Measurements from ENCODE around the gene NR6A1. TPM values are rescaled to one million over a fixed set of nuclear protein-coding genes. Genes with fewer than 3 reads are reported as not detected.
A peak's percentile ranks its signal among the peaks of the same experiment; 100 is the strongest.

The NR6A1 gene
- total RNA-seq, 4 donors from 2014 or later, result 1.7 to 8.4 (median 5.5) TPM

DNA sequence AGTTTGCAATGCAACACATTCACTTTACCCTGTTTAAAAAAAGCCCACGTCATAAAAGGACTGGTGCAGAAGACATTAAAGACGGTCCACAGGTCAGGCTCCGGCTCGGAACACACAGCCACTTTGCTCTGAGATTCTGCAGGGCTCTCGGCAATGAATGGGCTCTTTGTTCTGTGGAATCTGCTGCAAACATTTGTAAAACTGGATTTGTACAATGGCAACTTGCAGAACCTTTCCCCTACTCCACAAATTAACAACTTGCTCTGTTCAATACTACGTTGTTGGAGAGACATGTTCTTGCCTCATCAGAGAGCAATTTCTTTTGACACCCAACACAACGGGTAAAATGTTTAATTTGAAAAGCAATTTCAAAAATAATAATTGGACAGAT lies 250.9 kb downstream of the NR6A1 start:
- Histone ChIP-seq H3K27ac (peak overlapping the region in 2 of 4 donors; percentile 60 to 62), H3K4me1 (peaks cover 0 to 8% (median 0%) of the 10 kb centered on the region in 4 donors), H3K36me3 (no peaks in the 10 kb centered on the region), H3K9me3 (no peaks in the 10 kb centered on the region), H3K4me3 (no peak overlapping the region), H3K27me3 (no peaks in the 10 kb centered on the region)
- WGBS, 2 donors, result 32 to 47% methylated on average over 7 of the region's 7 CpGs
- DNase-seq (ENCODE audit: low spot score in 2 of 2), result no peak
- TF ChIP-seq EP300 (IDR thresholded peaks at IDR 0.05) (peak in 1 of 2 donors; percentile 27), POLR2A (IDR thresholded peaks at IDR 0.05) (no peak), CTCF (IDR thresholded peaks at IDR 0.05) (no peak)

DNA sequence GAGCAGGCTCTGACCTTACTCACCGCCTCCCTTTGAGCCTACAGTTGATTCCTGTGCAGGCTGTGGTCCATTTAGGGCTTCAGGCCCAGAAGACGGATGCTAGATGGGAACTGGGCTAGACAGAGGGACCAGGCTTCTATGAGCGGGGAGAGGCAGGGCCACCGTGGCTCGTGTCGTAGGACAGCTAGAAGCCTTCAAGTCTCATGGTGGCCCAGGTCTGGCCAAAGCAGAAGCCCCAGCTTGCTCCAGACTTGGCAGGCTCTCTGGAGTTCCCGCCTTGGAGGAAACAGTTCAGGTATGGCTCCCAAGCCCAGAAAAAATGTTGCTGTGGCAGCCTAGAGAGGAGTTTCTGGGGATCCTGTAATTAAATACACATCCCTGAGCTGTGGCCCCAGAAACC lies 253.0 kb downstream of the NR6A1 start:
- WGBS, 2 donors, result 91 to 96% methylated on average over 5 to 7 of the region's 7 CpGs
- Histone ChIP-seq H3K27ac (no peak overlapping the region), H3K9me3 (no peaks in the 10 kb centered on the region), H3K4me3 (no peak overlapping the region), H3K27me3 (no peaks in the 10 kb centered on the region), H3K4me1 (peaks cover 0 to 8% (median 2%) of the 10 kb centered on the region in 4 donors), H3K36me3 (no peaks in the 10 kb centered on the region)
- no peak for TF ChIP-seq CTCF (IDR thresholded peaks at IDR 0.05)
- TF ChIP-seq EP300 (IDR thresholded peaks at IDR 0.05), result no peak
- no peak for DNase-seq (ENCODE audit: low spot score in 2 of 2)

GRCh38 chr9:124517600-124517999 lies 253.5 kb downstream of the NR6A1 start:
- H3K27me3 ChIP-seq, result no peaks in the 10 kb centered on the region
- H3K4me3 ChIP-seq, result no peak overlapping the region
- TF ChIP-seq POLR2A (IDR thresholded peaks at IDR 0.05), result no peak
- TF ChIP-seq CTCF (IDR thresholded peaks at IDR 0.05), result no peak
- no peak for TF ChIP-seq EP300 (IDR thresholded peaks at IDR 0.05)
- 74 to 78% methylated on average over 5 of the region's 5 CpGs for WGBS, 2 donors
- DNase-seq (ENCODE audit: low spot score in 2 of 2), result no peak
- H3K36me3 ChIP-seq, result no peaks in the 10 kb centered on the region
- peaks cover 0 to 8% (median 2%) of the 10 kb centered on the region in 4 donors for H3K4me1 ChIP-seq
- H3K27ac ChIP-seq, result no peak overlapping the region
- no peaks in the 10 kb centered on the region for H3K9me3 ChIP-seq

DNA sequence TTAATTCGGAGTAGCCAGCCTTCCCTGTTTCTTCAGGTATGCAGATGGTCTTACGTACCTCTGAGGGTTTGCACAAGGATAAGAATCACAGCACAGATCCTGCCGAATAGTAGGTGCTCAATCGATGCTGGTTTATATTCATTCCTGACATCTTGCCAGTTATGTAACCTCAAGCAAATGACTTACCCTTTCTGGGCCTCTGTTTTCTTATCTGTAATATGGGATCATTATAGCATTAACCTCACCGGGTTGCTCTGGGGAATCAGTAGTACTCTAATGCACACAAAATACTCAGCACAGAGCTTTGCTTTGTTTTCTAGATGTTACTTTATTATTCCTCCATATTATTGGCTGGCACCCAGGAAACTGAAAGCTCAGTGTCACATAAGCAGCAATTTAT lies 256.2 kb downstream of the NR6A1 start:
- DNase-seq (ENCODE audit: low spot score in 2 of 2), result no peak
- Histone ChIP-seq H3K4me1 (peaks cover 0 to 4% (median under 1%) of the 10 kb centered on the region in 4 donors), H3K27ac (no peak overlapping the region), H3K9me3 (no peaks in the 10 kb centered on the region), H3K27me3 (no peaks in the 10 kb centered on the region), H3K4me3 (no peak overlapping the region), H3K36me3 (no peaks in the 10 kb centered on the region)
- 63 to 66% methylated on average over 5 of the region's 5 CpGs for WGBS, 2 donors
- TF ChIP-seq EP300 (IDR thresholded peaks at IDR 0.05) (no peak), POLR2A (IDR thresholded peaks at IDR 0.05) (no peak)

- no peaks in the 10 kb centered on the region for H3K36me3 ChIP-seq
- TF ChIP-seq POLR2A (IDR thresholded peaks at IDR 0.05) (no peak), EP300 (IDR thresholded peaks at IDR 0.05) (no peak), CTCF (IDR thresholded peaks at IDR 0.05) (no peak)
- no peak overlapping the region for H3K4me3 ChIP-seq
- H3K4me1 ChIP-seq, result peaks cover 0 to 4% (median 0%) of the 10 kb centered on the region in 4 donors
- 69 to 72% methylated on average over 4 of the region's 4 CpGs for WGBS, 2 donors
- no peaks in the 10 kb centered on the region for H3K27me3 ChIP-seq
- no peak overlapping the region for H3K27ac ChIP-seq
- no peak for DNase-seq (ENCODE audit: low spot score in 2 of 2)
- H3K9me3 ChIP-seq, result no peaks in the 10 kb centered on the region
Observed at GRCh38 chr9:124514125-124514524, 257.0 kb downstream of the NR6A1 start.
